CD14-positive monocyte (primary cell): ENCODE data around the gene LRRFIP1. TPM values are rescaled to one million over a fixed set of nuclear protein-coding genes. Genes with fewer than 3 reads are reported as not detected.
"Not testable (repeated sequence)": the region's sequence is repeated elsewhere in the genome, so short reads cannot be mapped to it uniquely, and the experiment has no call there.

Experiments
- DNase-seq, 3 donors: peaks; one replicate each; pipeline ENCODE4 v3.0.0-alpha.2; 2011 to 2022
- H2AFZ ChIP-seq: 2 replicates; pipeline ENCODE4 v1.6.0; 2012; ENCODE audit warnings: mild to moderate bottlenecking, low read depth, low read length, inconsistent platforms; ENCODE audit not compliant: insufficient read depth, poor library complexity, severe bottlenecking
- H3K27ac ChIP-seq, 2 donors: 1 replicate in 1 of 2; 2 replicates in 1 of 2; pipeline ENCODE4 v1.5.1; 2012 to 2013; ENCODE audit warnings: low read length in 2 of 2, control low read depth in 1 of 2, inconsistent platforms in 1 of 2, low read depth in 1 of 2, mild to moderate bottlenecking in 1 of 2
- H3K27me3 ChIP-seq, 2 donors: one replicate each; pipeline versions ENCODE4 v1.6.0 to v1.6.1; 2011 to 2013; ENCODE audit warnings: low read length in 2 of 2; ENCODE audit not compliant: control insufficient read depth in 2 of 2, insufficient read depth in 2 of 2
- H3K36me3 ChIP-seq, 2 donors: replicated peaks in 1 of 2; 1 replicate in 1 of 2; 2 replicates in 1 of 2; pipeline versions ENCODE4 v1.5.1 to v1.6.1; 2012 to 2013; ENCODE audit warnings: low read length in 2 of 2, control low read depth in 1 of 2, inconsistent platforms in 1 of 2, mild to moderate bottlenecking in 1 of 2; ENCODE audit not compliant: insufficient read depth in 2 of 2, control insufficient read depth in 1 of 2
- H3K4me1 ChIP-seq, 2 donors: 1 replicate in 1 of 2; 2 replicates in 1 of 2; pipeline versions ENCODE4 v1.5.1 to v1.6.1; 2012 to 2013; ENCODE audit warnings: low read length in 2 of 2, control low read depth in 1 of 2, inconsistent platforms in 1 of 2, mild to moderate bottlenecking in 1 of 2, moderate library complexity in 1 of 2; ENCODE audit not compliant: insufficient read depth in 2 of 2, control insufficient read depth in 1 of 2
- H3K4me2 ChIP-seq: replicated peaks from 2 replicates; pipeline ENCODE3; 2012; ENCODE audit warnings: low read length, moderate library complexity, mild to moderate bottlenecking; ENCODE audit not compliant: poor library complexity, severe bottlenecking; ENCODE audit errors: extremely low read depth
- H3K4me3 ChIP-seq, 3 experiments: fragments of 200-600 bp in 1 of 3; sonication (generic) in 1 of 3; replicated peaks in 1 of 3; 1 replicate in 2 of 3; 2 replicates in 1 of 3; pipeline ENCODE4 v1.5.1; 2011 to 2013; ENCODE audit warnings: low read length in 3 of 3, mild to moderate bottlenecking in 3 of 3, control low read depth in 2 of 3, low read depth in 2 of 3, inconsistent platforms in 1 of 3, moderate library complexity in 1 of 3
- H3K79me2 ChIP-seq: 2 replicates; pipeline ENCODE4 v1.6.0; 2012; ENCODE audit warnings: mild to moderate bottlenecking, control low read depth, inconsistent platforms, low read length, moderate library complexity; ENCODE audit not compliant: insufficient read depth
- H3K9ac ChIP-seq: 2 replicates; pipeline ENCODE4 v1.6.0; 2017; ENCODE audit warnings: low read length, mild to moderate bottlenecking; ENCODE audit not compliant: insufficient read depth, poor library complexity, severe bottlenecking
- H3K9me3 ChIP-seq, 2 donors: replicated peaks in 1 of 2; 1 replicate in 1 of 2; 2 replicates in 1 of 2; pipeline versions ENCODE4 v1.5.1 to v1.6.1; 2012 to 2013; ENCODE audit warnings: low read length in 2 of 2, control low read depth in 1 of 2; ENCODE audit not compliant: control insufficient read depth in 1 of 2, insufficient read depth in 1 of 2
- H4K20me1 ChIP-seq: 2 replicates; pipeline ENCODE4 v1.6.0; 2012; ENCODE audit warnings: mild to moderate bottlenecking, low read length, control low read depth, moderate library complexity; ENCODE audit not compliant: insufficient read depth
- H3K27ac Mint-ChIP-seq, 7 donors: one replicate each; pipeline ENCODE4 v1.8.0; 2020; ENCODE audit warnings: mild to moderate bottlenecking in 7 of 7, mixed read lengths in 7 of 7, moderate library complexity in 6 of 7, inconsistent platforms in 2 of 7
- H3K27me3 Mint-ChIP-seq, 3 donors: one replicate each; pipeline ENCODE4 v1.8.0; 2021 to 2022; ENCODE audit warnings: low read depth in 3 of 3, mild to moderate bottlenecking in 3 of 3, mixed read lengths in 3 of 3, moderate library complexity in 3 of 3, inconsistent platforms in 1 of 3
- H3K36me3 Mint-ChIP-seq, 2 donors: one replicate each; pipeline ENCODE4 v1.8.0; 2020; ENCODE audit warnings: mixed read lengths in 2 of 2, inconsistent platforms in 1 of 2, mild to moderate bottlenecking in 1 of 2
- H3K4me1 Mint-ChIP-seq: one replicate; pipeline ENCODE4 v1.8.0; 2020; ENCODE audit warnings: mild to moderate bottlenecking, mixed read lengths
- H3K4me3 Mint-ChIP-seq, 2 donors: one replicate each; pipeline ENCODE4 v1.8.0; 2020; ENCODE audit warnings: mild to moderate bottlenecking in 2 of 2, mixed read lengths in 2 of 2, moderate library complexity in 1 of 2
- H3K9me3 Mint-ChIP-seq, 7 donors: one replicate each; pipeline ENCODE4 v1.8.0; 2020 to 2022; ENCODE audit warnings: mixed read lengths in 7 of 7, mild to moderate bottlenecking in 6 of 7, moderate library complexity in 6 of 7, inconsistent platforms in 2 of 7
- WGBS: methylation state at CpG from one replicate; pipeline ENCODE4 v1.1.5; 2013; ENCODE audit warnings: missing lambda C conversion rate; ENCODE audit not compliant: insufficient coverage; 5-methylcytosine and 5-hydroxymethylcytosine counted together
- intact Hi-C, 2 donors: fragments of 100-400 bp; cut with micrococcal nuclease; formaldehyde crosslinking; loops; one replicate each; pipeline versions ENCODE4 v1.15.0 to v1.15.1; 2023
- polyA plus RNA-seq, 3 donors: library from polyadenylated mRNA; depleted of rRNA in 1 of 3; unstranded in 2 of 3; stranded (reverse) in 1 of 3; fragments of 300-500 nt in 2 of 3; fragments of >200 nt in 1 of 3; fragmentation: Illumina TruSeq in 2 of 3; gene quantifications; 1 replicate in 2 of 3; 2 replicates in 1 of 3; pipeline ENCODE4 v1.2.3, GENCODE V29; 2012 to 2021
- TF ChIP-seq, protein P1 (sequence below): fragments of 200-600 bp; IDR thresholded peaks from one replicate; pipeline ENCODE4 v1.8.0; 2022; ENCODE audit warnings: antibody characterized with exemption, mild to moderate bottlenecking

The LRRFIP1 gene
- polyA plus RNA-seq, 3 donors: 67.3 to 148 (median 98.3) TPM

DNA sequence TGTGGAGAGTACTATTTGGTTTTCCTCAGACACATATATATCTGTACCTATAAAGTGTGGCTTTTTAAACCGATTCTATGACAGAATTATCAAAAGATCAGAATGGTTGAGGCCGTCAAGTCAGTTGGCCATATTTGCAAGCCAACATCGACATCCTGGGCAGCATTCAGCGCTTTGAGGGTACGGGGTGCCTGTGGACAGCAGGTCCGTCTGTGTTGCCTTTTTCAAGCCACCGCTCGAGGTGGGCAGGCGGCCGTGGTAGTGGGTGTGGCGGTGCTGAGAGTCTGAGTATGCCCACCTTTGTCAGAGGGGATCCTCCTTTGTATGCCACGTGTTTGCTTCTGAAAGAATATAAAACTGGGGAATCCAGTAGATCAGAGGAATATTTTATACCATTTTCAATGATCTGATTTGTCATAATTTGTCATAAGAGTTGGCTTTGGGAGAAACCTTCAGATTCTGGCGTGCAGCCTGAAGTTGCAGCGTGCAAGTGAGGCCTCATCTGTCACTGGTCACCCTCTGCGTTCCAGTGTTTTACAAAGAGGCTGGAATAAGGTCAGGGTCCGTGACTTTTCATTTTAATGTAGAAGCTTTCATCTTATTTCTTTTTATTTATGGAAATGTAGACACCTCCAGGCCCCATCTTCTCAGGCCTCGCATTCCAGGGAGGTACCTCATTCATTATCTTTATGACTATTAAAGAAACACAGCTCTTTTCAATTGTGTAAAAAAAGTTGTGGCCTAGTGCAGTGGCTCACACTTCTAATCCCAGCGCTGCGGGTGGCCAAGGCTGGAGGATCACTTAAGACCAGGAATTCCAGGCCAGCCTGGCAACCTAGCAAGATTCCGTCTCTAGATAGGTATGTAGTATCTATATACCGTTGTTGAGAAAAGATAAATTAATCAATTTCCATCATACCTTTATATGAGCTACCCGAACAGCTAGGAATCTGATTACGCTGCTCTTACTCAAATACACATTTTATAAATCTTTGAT lies 133.4 kb downstream of the LRRFIP1 start:
- Histone ChIP-seq H3K4me3 (no peak overlapping the region), H3K36me3 (peaks cover 82 to 98% of the 10 kb centered on the region in 2 donors), H3K9ac (no peak overlapping the region), H4K20me1 (peaks cover 95% of the 10 kb centered on the region), H3K4me2 (no peak overlapping the region), H2AFZ (no peak overlapping the region), H3K27ac (no peak overlapping the region), H3K79me2 (peaks cover 9% of the 10 kb centered on the region), H3K27me3 (no peaks in the 10 kb centered on the region), H3K9me3 (no peaks in the 10 kb centered on the region), H3K4me1 (no peaks in the 10 kb centered on the region)
- no peak for DNase-seq
- WGBS: 97% methylated on average over 10 of the region's 23 CpGs
- TF ChIP-seq, protein P1, sequence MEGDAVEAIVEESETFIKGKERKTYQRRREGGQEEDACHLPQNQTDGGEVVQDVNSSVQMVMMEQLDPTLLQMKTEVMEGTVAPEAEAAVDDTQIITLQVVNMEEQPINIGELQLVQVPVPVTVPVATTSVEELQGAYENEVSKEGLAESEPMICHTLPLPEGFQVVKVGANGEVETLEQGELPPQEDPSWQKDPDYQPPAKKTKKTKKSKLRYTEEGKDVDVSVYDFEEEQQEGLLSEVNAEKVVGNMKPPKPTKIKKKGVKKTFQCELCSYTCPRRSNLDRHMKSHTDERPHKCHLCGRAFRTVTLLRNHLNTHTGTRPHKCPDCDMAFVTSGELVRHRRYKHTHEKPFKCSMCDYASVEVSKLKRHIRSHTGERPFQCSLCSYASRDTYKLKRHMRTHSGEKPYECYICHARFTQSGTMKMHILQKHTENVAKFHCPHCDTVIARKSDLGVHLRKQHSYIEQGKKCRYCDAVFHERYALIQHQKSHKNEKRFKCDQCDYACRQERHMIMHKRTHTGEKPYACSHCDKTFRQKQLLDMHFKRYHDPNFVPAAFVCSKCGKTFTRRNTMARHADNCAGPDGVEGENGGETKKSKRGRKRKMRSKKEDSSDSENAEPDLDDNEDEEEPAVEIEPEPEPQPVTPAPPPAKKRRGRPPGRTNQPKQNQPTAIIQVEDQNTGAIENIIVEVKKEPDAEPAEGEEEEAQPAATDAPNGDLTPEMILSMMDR: no peak
- H3K4me3 Mint-ChIP-seq: no peak overlapping the region
- peaks cover 84 to 90% of the 10 kb centered on the region in 2 donors for H3K36me3 Mint-ChIP-seq
- no peaks in the 10 kb centered on the region for H3K9me3 Mint-ChIP-seq
- H3K27ac Mint-ChIP-seq: peak overlapping the region in 1 of 7 donors; percentile 6
- H3K4me1 Mint-ChIP-seq: no peaks in the 10 kb centered on the region
- intact Hi-C loops: no loop called here
- no peaks in the 10 kb centered on the region for H3K27me3 Mint-ChIP-seq

DNA sequence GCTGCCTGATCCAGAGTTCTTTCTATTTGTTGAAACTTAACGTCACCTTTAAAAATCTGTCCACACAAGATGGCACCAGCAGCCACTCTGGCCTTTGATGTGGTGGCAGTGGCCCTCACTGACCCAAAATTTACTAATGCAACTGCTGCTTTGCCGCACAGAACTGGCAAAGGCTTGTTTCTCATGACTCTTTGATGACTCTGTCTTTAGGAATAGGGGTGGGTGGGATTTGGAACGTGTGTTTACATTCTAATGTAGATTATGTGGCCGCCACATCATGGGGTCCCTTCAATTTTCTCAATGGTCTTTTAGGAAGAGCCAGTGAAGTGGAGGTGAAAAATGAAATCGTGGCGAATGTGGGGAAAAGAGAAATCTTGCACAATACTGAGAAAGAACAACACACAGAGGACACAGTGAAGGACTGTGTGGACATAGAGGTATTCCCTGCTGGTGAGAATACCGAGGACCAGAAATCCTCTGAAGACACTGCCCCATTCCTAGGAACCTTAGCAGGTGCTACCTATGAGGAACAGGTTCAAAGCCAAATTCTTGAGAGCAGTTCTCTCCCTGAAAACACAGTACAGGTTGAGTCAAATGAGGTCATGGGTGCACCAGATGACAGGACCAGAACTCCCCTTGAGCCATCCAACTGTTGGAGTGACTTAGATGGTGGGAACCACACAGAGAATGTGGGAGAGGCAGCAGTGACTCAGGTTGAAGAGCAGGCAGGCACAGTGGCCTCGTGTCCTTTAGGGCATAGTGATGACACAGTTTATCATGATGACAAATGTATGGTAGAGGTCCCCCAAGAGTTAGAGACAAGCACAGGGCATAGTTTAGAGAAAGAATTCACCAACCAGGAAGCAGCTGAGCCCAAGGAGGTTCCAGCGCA lies 135.2 kb downstream of the LRRFIP1 start:
- Mint-ChIP-seq H3K27ac (peak overlapping the region in 5 of 7 donors; percentile 7 to 65 (median 26)), H3K36me3 (peaks cover 77 to 90% of the 10 kb centered on the region in 2 donors)
- H3K9me3 ChIP-seq, H3K27me3 ChIP-seq, intact Hi-C loops, H2AFZ ChIP-seq, H3K4me1 ChIP-seq, H3K4me3 Mint-ChIP-seq, H3K4me2 ChIP-seq, H3K9ac ChIP-seq, H3K4me3 ChIP-seq, H3K4me1 Mint-ChIP-seq, H3K9me3 Mint-ChIP-seq, H3K79me2 ChIP-seq, DNase-seq, H3K27me3 Mint-ChIP-seq: not testable (repeated sequence)
- peaks cover 77 to 98% of the 10 kb centered on the region in 2 donors for H3K36me3 ChIP-seq
- WGBS: 93% methylated on average over 4 of the region's 9 CpGs
- peak overlapping the region in 1 of 2 donors; percentile 13 for H3K27ac ChIP-seq
- peaks cover 95% of the 10 kb centered on the region for H4K20me1 ChIP-seq
